ENCODE results near the gene NKX2-3.

Gene NKX2-3

DNA sequence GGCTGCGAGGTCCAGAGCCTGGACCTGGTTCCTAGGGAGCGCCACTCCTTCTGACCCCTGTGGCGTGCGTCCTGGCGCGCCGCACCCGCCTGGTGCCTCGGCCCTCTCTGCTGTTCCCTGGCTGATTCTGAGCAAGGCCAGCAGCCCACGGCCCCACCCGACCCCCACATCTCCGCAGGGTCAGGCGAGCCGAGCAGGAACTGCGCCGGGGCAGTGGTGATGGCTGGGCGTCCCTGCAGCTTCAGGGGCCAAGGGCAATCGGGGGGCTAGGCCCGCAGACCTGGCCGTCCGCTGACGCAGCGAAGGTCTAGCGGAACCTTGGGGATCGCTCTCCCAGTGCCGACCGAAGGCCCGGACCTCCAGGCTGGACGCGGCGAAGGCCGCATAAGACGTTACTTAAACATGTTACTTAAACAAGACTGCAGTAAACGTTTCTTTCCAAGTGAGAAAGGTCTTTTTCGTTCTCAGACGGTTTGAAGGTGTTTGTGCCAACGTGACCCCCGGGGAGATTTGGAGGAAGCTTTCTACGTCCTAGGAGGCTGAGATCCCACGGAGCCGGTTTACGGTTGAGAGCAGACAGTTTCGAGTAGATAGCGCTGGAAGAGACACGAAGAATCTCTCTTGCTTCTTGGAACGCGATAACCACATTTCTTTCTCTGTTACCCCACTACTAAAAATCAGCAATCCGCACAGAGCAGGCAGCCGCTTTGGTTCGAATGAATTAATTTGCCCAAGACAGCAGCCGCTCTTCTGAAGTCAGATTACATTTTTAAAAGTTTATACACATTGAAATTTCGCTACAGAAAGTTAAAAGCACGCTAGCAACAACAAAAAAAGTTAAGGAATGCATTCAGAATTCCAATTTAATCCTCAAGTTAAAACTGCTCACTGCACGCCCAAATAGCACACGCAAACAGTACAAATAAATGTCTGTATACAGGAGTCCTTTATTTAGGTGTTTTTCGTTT is 4.9 kb upstream of the NKX2-3 start:
- DNase-seq = no peak

- DNase-seq = no peak
Measured at GRCh38 chr10:99528494-99529441, 4.0 kb upstream of the NKX2-3 start.

- no peak for DNase-seq
Measured at GRCh38 chr10:99529591-99530107, 3.1 kb upstream of the NKX2-3 start.

DNA sequence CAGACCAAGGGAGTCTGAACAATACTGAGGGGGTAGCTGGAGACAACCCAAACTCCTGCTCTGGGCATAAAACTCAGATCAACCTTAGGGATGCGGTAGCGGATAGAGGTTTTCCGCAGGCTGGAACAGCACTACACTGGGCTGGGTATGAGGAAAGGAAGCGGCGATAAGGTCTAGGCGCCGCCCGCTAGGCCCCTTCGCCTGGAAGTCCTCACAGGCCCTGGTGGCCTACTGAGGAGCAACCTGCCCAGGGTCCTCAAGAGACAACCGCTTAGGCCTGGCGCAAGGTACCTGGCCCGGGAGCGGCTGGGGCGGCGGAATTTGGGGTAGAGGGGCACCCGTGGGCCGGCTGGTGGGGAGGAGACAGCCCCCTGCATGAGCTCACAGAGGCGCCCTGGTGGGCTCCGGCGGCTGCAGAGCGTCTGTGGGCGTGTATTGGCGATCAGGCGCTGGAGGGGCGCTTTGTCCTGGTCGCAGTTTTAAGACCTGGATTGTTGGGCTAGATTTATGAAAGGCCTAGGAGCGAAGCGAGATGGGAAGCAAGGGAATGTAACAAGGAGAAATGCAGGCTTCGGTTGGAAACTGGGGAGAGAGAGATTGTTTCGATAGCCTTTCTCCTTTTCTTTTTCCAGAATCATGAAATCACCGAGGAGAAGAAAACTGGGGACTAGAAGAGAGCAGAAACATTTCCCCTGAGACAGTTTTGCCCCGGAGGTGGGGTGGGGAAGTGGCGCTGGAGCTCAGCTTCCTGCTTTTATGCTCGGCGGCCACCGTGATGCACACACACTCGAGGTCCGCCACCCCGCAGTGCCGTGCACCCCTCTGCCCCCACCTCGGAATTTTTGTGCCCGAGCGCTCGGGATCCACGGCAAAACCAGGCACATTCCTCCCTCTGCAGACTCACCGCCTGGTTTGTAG is 2.4 kb upstream of the NKX2-3 start:
- no peak for DNase-seq

GRCh38 chr10:99531026-99531695 is 1.6 kb upstream of the NKX2-3 start:
- DNase-seq = no peak

DNA sequence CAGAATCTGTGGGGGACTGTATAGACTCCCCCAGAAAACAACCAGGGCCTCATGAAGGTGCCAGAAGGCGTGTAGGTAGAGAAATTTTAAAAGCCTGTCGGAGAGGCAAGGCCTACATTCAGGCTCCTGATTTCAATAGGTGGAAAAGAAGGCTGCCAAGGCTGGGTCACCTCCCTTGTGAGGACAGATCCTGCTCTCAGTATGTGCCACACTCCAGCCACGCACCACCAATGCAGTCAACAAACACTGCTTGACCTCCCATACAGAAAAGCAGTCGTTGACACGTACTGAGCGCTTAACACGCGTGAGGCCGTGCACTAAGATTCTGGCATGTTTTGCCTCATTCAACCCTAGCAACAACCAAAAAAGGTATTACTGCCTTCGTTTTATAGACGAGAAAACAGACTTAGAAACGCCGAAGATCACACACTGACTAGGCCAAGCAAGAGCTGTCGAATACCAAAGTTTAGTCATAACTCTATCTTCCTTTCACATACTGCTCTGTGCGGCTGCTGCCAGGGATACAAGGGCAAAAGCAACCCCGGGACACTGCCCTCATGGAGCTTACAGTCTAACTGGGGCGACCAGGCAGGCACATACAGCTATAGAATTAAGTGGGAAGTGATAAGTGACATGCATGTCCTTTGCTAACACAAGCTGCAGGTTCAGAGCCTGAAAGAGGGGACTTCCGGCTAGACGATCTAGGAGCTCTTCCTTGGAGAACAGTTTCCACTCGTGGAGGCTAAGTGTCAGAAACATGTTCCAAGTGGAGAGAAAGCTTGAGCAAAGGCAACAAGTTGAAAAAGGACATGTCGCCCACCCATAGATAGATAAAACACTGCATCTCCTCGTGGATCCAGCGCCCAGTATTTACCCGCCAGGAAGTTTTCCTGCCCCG is 797 bp upstream of the NKX2-3 start:
- no peak for DNase-seq

- DNase-seq = no peak
Measured at GRCh38 chr10:99533496-99534449, 1.0 kb downstream of the NKX2-3 start.

GRCh38 chr10:99534450-99534938 is 1.8 kb downstream of the NKX2-3 start:
- no peak for DNase-seq

- no peak for DNase-seq
Measured at GRCh38 chr10:99534939-99535763, 2.4 kb downstream of the NKX2-3 start.

GRCh38 chr10:99535764-99536337 is 3.1 kb downstream of the NKX2-3 start:
- no peak for DNase-seq

DNA sequence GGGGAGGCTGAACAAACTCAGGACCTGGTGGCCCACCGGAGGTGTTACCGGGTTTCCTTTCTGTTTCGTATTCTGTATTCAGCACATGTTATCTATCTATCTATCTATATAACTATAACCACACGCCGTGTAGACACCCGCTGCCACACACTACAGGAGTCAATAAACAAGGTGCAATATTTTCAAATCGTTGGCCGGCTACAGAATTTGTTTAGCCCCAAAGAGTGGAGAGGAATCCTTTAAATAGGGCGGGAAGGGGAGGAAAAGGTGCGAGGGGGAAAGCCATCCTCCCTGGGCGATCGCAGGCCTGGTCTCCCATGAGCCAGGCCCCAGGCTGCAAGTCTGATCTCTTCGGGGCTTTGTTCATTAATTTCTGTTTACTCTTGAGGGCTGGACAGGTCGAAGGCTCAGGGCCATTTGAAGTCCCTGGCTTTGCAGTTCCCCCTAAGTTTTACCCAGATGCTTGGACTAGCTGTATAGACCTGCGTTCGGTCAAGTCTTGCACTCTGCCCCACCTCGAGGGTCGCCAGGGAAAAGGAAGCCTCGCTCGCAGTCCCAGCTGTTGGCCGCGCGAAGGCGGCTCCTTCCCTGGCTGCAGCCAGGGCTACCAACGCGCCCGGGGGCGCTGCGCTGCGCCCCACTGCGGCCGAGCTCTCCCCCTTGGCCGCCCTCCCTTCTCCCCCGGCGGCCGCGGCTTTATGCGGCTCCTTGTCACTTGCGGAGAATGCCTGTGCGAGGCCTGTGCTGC is 3.8 kb downstream of the NKX2-3 start:
- DNase-seq = no peak

- no peak for DNase-seq
Measured at GRCh38 chr10:99537086-99537988, 4.6 kb downstream of the NKX2-3 start.

- no peak for DNase-seq
Measured at GRCh38 chr10:99537989-99538917, 5.5 kb downstream of the NKX2-3 start.

- no peak for DNase-seq
Measured at GRCh38 chr10:99539120-99539519, 6.4 kb downstream of the NKX2-3 start.

DNA sequence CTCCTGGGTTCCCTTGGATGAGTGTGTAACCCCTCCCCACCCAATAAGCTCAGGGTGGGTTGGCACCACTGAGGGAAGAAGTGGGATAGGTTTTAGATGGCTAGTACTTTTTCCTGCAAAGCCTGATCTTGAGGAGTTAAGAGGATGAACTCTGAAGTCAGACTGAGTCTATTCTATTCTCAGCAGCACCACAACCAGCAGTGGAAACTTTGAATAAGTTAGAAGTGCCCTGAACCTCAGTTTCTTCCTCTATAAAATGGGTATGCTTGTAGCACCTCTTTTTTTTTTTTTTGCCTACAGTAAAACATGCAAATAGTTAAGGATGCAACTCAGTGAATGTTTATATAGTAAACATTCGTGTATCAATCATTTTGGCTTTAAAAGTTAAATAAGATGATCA is 7.1 kb downstream of the NKX2-3 start:
- no peak for DNase-seq
